Measurements from ENCODE around the gene PPM1E. TPM values are rescaled to one million over a fixed set of nuclear protein-coding genes. Genes with fewer than 3 reads are reported as not detected.

The PPM1E gene
- total RNA-seq, 4 donors from 2014 or later = 0.19 to 0.48 (median 0.46) TPM; not detected in 1

- TF ChIP-seq CTCF (IDR thresholded peaks at IDR 0.05) = no peak
- ATAC-seq (ENCODE audit: low FRiP score) = no peak
- DNase-seq (ENCODE audit: low spot score) = no peak
Measured at GRCh38 chr17:58995247-58995940, 239.7 kb downstream of the PPM1E start.

GRCh38 chr17:58996968-58997367 is 241.3 kb downstream of the PPM1E start:
- DNase-seq (ENCODE audit: low spot score) = no peak
- no peak for TF ChIP-seq CTCF (IDR thresholded peaks at IDR 0.05)
- ATAC-seq (ENCODE audit: low FRiP score) = no peak

DNA sequence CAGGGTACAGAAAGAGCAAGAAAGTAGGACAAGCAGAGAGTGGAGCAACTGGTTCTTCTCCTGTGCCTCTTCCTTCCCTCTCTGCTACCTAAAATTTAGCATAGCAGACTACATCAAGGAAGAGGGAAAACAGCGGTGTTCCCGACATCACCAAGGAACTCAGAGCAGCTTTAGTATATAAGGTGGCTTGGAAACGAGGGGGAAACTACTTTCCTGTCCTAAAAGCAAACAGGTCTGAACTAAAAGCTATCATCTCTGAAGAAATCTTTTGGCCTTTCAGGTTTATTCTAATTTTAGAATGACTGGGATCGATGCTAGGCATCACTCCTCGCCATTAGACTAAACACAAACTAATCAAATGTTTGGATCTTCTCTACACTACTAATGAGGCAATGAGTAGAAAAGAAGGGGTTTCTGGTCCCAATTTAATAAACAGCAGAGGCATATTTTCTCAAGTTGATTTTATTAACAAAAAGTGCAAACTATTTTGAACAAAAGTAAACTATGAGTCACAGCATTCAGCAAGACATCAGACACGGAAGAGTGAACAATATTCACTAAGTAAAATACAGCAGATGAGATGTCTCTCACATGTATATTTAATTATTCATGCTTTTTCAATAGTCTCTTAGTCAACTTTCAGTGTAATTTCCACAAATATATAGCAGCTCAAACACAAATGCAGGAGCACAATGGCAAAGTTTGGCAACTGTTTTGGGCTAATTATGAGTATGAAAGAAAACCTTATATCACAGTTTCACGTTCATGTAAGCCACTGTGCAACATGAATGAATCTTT is 242.3 kb downstream of the PPM1E start:
- DNase-seq (ENCODE audit: low spot score) = no peak

DNA sequence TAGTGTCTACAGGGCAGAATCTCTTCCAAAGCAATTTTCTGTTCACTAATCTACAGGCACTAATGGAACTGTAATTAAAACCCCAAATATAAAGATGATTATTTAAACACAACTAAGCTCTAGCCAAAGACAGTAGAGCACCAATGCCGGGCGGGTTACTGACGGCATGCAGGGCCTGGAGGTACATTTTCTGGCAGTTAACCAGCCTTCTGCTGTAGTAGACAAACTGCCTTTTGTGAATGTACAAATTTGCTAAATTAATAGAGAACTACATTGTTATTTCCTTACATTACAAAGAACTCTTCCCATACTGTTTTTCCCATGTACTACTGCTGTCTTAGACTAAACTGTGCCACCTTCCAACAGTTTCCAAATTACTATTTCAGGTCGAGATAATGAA is 243.2 kb downstream of the PPM1E start:
- ATAC-seq (ENCODE audit: low FRiP score) = no peak
- no peak for TF ChIP-seq CTCF (IDR thresholded peaks at IDR 0.05)
- DNase-seq (ENCODE audit: low spot score) = no peak

More for the DNA sequence above, 242.3 kb downstream of the PPM1E start:
- TF ChIP-seq CTCF (IDR thresholded peaks at IDR 0.05) = no peak
- ATAC-seq (ENCODE audit: low FRiP score) = no peak

- TF ChIP-seq CTCF (IDR thresholded peaks at IDR 0.05) = no peak
- DNase-seq (ENCODE audit: low spot score) (no peak), ATAC-seq (ENCODE audit: low FRiP score) (no peak)
Measured at GRCh38 chr17:58999500-58999899, 243.8 kb downstream of the PPM1E start.

DNA sequence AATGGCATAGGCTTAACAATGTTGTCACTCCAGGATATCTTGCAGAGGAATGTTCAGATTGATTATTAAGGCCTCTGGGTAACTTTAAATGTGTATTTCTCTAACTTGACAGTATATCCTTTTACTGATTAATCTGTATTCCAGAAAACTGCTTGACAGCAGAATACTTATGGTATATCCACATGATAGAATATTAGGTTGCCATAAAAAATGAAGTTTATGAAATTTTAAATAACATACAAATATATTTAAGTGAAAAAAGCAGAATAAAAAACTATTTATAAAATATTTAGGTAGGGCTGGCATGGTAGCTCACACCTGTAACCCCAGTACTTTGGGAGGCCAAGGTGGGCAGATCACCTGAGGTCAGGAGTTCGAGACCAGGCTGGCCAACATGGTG is 244.4 kb downstream of the PPM1E start:
- DNase-seq (ENCODE audit: low spot score) = no peak
- TF ChIP-seq CTCF (IDR thresholded peaks at IDR 0.05) = no peak
- no peak for ATAC-seq (ENCODE audit: low FRiP score)
